Astrocyte of the spinal cord (primary cell): Measurements from ENCODE around the gene TPO.

Experiments used
- DNase-seq: peaks from one replicate; pipeline ENCODE4 v3.0.0; 2011; ENCODE audit warnings: low read depth, low spot score
- H3K4me3 ChIP-seq: 2 replicates; pipeline ENCODE4 v1.5.1; 2011; ENCODE audit warnings: low read depth, mild to moderate bottlenecking, low read length, moderate library complexity
- in situ Hi-C: cut with HindIII; loops from 2 replicates; pipeline ENCODE4 v1.10.0; 2017; ENCODE audit warnings: low sequenced_read_pairs
- TF ChIP-seq, protein P1 (sequence below): IDR thresholded peaks from 2 replicates; pipeline ENCODE4 v1.5.1; 2012; ENCODE audit warnings: low read depth, mild to moderate bottlenecking, low read length, inconsistent platforms

Gene TPO

DNA sequence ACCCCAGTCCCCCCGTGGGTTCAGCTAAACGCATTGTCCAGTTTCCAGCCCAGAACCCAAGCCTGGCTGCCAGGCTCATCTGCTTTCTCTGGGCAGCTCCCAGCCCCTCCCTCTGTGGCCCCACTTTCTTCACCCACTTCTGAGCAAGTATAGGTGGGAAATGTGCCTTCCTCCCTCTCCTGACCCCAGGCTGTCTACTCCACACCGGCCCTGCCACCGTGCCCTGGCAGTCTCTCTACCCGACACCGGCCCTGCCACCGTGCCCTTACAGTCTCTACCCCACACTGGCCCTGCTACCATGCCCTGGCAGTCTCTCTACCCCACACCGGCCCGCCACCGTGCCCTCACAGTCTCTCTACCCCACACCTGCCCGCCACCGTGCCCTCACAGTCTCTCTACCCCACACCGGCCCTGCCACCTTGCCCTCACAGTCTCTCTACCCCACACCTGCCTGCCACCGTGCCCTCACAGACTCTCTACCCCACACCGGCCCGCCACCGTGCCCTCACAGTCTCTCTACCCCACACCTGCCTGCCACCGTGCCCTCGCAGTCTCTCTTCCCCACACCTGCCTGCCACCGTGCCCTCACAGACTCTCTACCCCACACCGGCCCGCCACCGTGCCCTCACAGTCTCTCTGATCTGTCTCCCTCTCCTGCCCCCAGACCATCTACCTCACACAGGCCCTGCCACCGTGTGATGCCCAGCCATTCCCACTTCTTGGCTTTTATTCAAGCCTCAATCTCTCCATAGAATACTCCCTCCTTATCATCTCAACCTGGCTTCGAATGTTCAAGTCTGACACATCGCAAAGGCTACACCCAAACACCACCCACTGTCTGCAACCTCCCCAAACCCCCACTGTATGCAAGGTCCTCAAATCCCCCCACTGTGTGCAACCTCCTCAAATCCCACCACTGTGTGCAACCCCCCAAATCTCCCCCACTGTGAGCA lies 108.9 kb downstream of the TPO start:
- in situ Hi-C loops: no loop called here
- H3K4me3 ChIP-seq: no peak overlapping the region
- no peak for DNase-seq
- TF ChIP-seq, protein P1, sequence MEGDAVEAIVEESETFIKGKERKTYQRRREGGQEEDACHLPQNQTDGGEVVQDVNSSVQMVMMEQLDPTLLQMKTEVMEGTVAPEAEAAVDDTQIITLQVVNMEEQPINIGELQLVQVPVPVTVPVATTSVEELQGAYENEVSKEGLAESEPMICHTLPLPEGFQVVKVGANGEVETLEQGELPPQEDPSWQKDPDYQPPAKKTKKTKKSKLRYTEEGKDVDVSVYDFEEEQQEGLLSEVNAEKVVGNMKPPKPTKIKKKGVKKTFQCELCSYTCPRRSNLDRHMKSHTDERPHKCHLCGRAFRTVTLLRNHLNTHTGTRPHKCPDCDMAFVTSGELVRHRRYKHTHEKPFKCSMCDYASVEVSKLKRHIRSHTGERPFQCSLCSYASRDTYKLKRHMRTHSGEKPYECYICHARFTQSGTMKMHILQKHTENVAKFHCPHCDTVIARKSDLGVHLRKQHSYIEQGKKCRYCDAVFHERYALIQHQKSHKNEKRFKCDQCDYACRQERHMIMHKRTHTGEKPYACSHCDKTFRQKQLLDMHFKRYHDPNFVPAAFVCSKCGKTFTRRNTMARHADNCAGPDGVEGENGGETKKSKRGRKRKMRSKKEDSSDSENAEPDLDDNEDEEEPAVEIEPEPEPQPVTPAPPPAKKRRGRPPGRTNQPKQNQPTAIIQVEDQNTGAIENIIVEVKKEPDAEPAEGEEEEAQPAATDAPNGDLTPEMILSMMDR: no peak

DNA sequence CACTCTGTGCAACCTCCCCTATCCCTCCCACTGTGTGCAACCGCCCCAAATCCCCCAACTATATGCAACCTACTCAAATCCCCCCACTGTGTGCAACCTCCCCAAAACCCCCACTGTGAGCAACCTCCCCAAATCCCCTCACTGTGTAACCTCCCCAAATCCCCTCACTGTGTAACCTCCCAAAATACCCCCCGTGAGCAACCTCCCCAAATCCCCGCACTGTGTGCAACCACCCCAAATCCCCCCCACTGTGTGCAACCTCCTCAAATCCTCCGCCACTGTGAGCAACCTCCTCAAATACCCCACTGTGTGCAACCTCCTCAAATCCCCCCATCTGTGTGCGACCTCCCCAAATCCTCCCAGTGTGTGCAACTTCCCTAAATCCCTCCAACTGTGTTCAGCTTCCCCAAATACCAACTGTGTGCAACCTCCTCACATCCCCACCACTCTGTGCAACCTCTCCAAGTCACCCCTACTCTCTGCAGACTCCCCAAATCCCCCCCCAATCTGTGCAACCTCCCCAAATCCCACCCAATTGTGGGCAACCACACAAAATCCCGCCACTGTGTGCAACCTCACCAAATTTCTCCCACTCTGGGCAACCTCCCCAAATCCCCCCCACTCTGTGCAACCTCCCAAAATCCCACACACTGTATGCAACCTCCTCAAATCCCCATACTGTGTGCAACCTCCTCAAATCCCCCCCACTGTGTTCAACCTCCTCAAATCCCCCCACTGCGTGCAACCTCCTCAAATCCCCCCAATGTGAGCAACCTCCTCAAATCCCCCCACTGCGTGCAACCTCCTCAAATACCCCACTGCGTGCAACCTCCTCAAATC lies 114.1 kb downstream of the TPO start:
- TF ChIP-seq, protein P1: no peak
- in situ Hi-C loops: no loop called here
- DNase-seq: no peak
- no peak overlapping the region for H3K4me3 ChIP-seq

DNA sequence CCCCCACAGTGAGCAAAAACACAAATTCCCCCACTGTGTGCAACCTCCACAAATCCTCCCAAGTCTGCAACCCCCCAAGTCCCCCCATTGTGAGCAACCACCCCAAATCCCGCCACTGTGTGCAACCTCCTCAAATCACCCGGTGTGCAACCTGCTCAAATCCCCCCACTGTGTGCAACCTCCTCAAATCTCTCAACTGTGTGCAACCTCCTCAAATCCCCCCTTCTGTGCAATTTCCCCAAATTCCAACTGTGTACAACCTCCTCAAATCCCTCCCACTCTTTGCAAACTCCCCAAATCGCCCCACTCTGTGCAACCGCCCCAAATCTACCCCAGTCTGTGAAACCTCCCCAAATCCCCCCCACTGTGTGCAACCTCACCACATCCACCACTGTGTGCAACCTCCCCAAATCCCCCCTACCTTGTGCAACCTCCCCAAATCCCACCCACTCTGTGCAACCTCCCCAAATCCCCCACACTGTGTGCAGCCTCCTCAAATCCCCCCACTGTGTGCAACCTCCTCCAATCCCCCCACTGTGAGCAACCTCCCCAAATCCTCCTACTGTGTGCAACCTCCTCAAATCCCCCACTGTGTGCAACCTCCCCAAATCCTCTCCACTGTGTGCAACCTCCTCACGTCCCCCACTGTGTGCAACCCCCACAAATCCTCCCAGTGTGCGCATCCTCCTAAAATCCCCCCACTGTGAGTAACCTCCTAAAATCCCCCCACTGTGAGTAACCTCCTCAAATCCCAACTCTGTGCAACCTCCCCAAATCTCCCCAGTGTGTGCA lies 115.2 kb downstream of the TPO start:
- TF ChIP-seq, protein P1: no peak
- no peak overlapping the region for H3K4me3 ChIP-seq
- in situ Hi-C loops: no loop called here
- DNase-seq: no peak

DNA sequence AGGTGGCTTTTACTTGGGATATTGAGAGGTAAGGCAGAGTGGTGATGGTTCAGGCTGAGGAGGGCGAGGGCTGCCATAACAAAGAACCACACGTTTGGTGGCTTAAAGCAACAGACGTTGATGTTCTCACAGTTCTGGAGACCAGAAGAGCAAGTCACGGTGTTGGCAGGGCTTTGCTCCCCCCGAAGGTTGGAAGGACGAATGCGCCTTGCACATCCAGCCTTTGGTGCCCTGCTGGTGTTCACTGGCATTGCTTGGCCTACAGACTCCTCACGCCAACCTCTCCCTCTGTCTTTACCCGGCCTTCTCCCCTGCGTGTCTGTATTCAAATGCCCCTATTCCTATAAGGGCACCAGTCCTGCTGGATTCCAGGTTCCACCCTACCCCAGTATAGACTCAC lies 125.4 kb downstream of the TPO start:
- no peak overlapping the region for H3K4me3 ChIP-seq
- DNase-seq: peak; percentile 22
- TF ChIP-seq, protein P1: peak; percentile 60
- in situ Hi-C loops: no loop called here

DNA sequence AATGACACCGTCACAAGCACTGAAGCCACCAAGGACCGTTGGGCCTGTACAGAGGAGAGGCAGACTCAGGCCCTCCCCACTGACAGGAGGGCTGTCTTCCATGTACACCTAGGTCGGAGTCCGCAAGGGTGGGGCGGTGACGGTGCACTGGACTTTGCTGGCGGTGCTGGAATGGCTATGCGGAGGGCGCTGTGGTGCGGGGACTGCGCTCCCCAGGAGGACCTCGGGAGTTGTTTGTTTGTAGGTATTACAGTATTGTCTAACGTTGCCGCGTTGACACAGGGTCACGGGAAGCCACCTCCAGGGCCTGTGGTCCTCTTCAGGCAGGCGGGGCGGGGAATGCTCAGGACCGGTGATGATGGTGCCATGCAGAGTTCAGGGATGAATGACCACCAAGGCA lies 126.2 kb downstream of the TPO start:
- in situ Hi-C loops: no loop called here
- no peak for DNase-seq
- TF ChIP-seq, protein P1: no peak
- H3K4me3 ChIP-seq: no peak overlapping the region

DNA sequence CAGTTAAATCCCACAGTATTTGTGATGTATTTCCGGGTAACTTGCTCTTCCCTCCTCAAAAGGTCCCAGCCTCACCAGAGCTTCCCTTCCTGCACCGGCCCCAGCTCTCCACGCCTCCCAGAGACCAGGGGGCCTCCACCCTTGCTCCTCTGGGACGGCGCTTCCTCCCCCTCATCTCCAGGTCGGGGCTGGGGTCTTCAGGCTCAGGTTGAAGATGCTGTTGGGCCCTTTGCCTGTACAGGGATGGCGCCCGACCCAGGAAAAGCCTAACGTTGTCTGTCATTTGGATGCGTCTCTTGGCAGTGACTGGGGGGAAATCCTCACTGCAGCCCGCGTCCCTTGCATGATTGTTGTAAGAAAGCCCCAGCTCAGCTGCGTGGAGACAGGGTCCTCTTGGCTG lies 126.7 kb downstream of the TPO start:
- no peak overlapping the region for H3K4me3 ChIP-seq
- in situ Hi-C loops: no loop called here
- TF ChIP-seq, protein P1: no peak
- no peak for DNase-seq
